ENCODE data around the gene VASH1. TPM values are rescaled to one million over a fixed set of nuclear protein-coding genes. Genes with fewer than 3 reads are reported as not detected.

VASH1 gene
- total and polyA plus RNA-seq, 2 of the 13 experiments (the other 11 are each of a cell fraction or from before 2014, with no cell fraction given): 0.11 to 0.24 TPM

DNA sequence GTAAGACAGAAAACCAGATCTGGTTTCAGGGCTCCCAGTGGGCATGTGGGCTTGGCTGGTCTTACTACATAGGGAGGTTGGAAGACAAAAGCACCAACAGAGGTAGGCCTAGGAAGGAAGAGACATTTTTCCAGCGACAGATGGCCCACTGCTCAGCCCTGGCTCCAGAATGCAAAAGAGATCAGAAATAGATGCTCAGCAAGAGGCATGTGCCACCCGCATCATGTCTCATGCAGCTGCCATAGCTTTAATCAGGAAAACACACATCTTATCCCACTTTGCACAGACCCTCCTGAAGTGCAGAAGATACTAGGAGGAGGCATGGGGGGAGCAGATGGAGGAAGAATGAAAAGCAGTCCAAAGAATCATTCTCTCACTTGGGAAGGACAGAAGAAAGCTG lies 25.3 kb downstream of the VASH1 start:
- H3K9me3 ChIP-seq (ENCODE audit: low read length): no peaks in the 10 kb centered on the region
- WGBS (ENCODE audit: low lambda C conversion rate): 100% methylated on average over 1 of the region's 2 CpGs
- H4K20me1 ChIP-seq (ENCODE audit: insufficient read depth, low read length): peaks cover 4% of the 10 kb centered on the region; the same call in 1 of the 2 replicates
- peaks cover 16 to 50% of the 10 kb centered on the region in 2 experiments; a peak in 4 of 5 replicates for H3K36me3 ChIP-seq (replicated peaks in 1 of 2; ENCODE audit: control insufficient read depth in 1 of 2, insufficient read depth in 2 of 2, low read length in 2 of 2)
- H3K4me1 ChIP-seq (ENCODE audit: insufficient read depth, low read length): no peaks in the 10 kb centered on the region
- TF ChIP-seq NR3C1 (CRISPR knock-in tag; IDR thresholded peaks at IDR 0.05): no peak
- no peak for TF ChIP-seq ZNF766 (CRISPR knock-in tag; IDR thresholded peaks at IDR 0.05; ENCODE audit: borderline replicate concordance)
- no peak for TF ChIP-seq MIXL1 (CRISPR knock-in tag; IDR thresholded peaks at IDR 0.05)
- no peak for TF ChIP-seq ATF4 (CRISPR knock-in tag; IDR thresholded peaks at IDR 0.05)
- no peak for TF ChIP-seq LCORL (IDR thresholded peaks at IDR 0.05)
- no peak for TF ChIP-seq LCORL (CRISPR knock-in tag; IDR thresholded peaks at IDR 0.05)
- no peak for TF ChIP-seq POLR2G (IDR thresholded peaks at IDR 0.05; ENCODE audit: low read depth, low read length)
- no peak for TF ChIP-seq THYN1 (CRISPR knock-in tag; IDR thresholded peaks at IDR 0.05; ENCODE audit: borderline replicate concordance, low read depth)
- no peak for TF ChIP-seq ZNF30 (CRISPR knock-in tag; IDR thresholded peaks at IDR 0.05)
- no peak for TF ChIP-seq RBM39 (IDR thresholded peaks at IDR 0.05; ENCODE audit: low read depth, low read length, poor library complexity, severe bottlenecking)
- intact Hi-C loops (cut with micrococcal nuclease; ENCODE audit: unreplicated experiment) (no loop called here), in situ Hi-C loops (cut with HindIII; ENCODE audit: extremely low pct_ligation_motif_present, low pct_unique_long_range_greater_than_20kb) (no loop called here)
- DNase-seq (ENCODE audit: low spot score) (no peak), ATAC-seq (no peak), FAIRE-seq (no peak)
- H3K79me2 ChIP-seq (ENCODE audit: insufficient read depth, low read length): no peaks in the 10 kb centered on the region
- CTCF ChIA-PET (ENCODE audit: low intra/inter-chr PET ratio, low total read pairs): no interaction called here
- H2AFZ ChIP-seq (ENCODE audit: low read length): no peak overlapping the region
- no peak overlapping the region for H3K4me2 ChIP-seq (ENCODE audit: low read depth, low read length)
- H3K9ac ChIP-seq (ENCODE audit: insufficient read depth, low read depth, low read length): no peak overlapping the region
- POLR2A ChIA-PET: no interaction called here
- H3K27me3 ChIP-seq (ENCODE audit: control insufficient read depth in 1 of 2, insufficient read depth in 2 of 2, low read length in 2 of 2): no peaks in the 10 kb centered on the region
- BruUV-seq (replicated peaks): no TSS peak
- no peak overlapping the region for H3K4me3 ChIP-seq (replicated peaks in 1 of 3; ENCODE audit: insufficient read depth in 1 of 3, low read depth in 2 of 3, low read length in 3 of 3)
- no peak overlapping the region for H3K27ac ChIP-seq (ENCODE audit: extremely low read length, insufficient read depth, low read length)
